DOHH2 (cell line): ENCODE results near the gene SPINT1.

Source experiments
- H3F3A ChIP-seq: fragments of 200-600 bp; sonication (generic), shearing (Covaris generic); 2 replicates; pipeline ENCODE4 v1.6.0; 2016; ENCODE audit warnings: antibody characterized with exemption, mild to moderate bottlenecking; ENCODE audit not compliant: control insufficient read depth, insufficient read depth
- H3K27ac ChIP-seq: fragments of 200-600 bp; sonication (generic); 2 replicates; pipeline ENCODE4 v1.5.1; 2014; ENCODE audit warnings: low read depth, mild to moderate bottlenecking, low read length, moderate library complexity
- H3K27me3 ChIP-seq: fragments of 200-600 bp; sonication (generic); 2 replicates; pipeline ENCODE4 v1.6.1; 2014; ENCODE audit warnings: mild to moderate bottlenecking, low read length, mixed read lengths; ENCODE audit not compliant: control insufficient read depth
- H3K36me3 ChIP-seq: fragments of 200-600 bp; sonication (generic); 2 replicates; pipeline ENCODE4 v1.6.1; 2014; ENCODE audit warnings: mild to moderate bottlenecking, low read length, moderate library complexity, mixed read lengths; ENCODE audit not compliant: control insufficient read depth
- H3K4me1 ChIP-seq: fragments of 200-600 bp; sonication (generic); 2 replicates; pipeline ENCODE4 v1.6.1; 2014; ENCODE audit warnings: mild to moderate bottlenecking, low read length, mixed read lengths; ENCODE audit not compliant: control insufficient read depth
- H3K4me2 ChIP-seq: fragments of 200-600 bp; sonication (generic); 2 replicates; pipeline ENCODE4 v1.6.0; 2014; ENCODE audit warnings: mild to moderate bottlenecking, low read length, moderate library complexity
- H3K4me3 ChIP-seq: fragments of 200-600 bp; sonication (generic); 2 replicates; pipeline ENCODE4 v1.5.1; 2014; ENCODE audit warnings: mild to moderate bottlenecking, low read length, mixed read lengths
- H3K79me2 ChIP-seq: fragments of 200-600 bp; sonication (generic); 2 replicates; pipeline ENCODE4 v1.6.1; 2014; ENCODE audit warnings: mild to moderate bottlenecking, low read length, mixed read lengths; ENCODE audit not compliant: control insufficient read depth
- H3K9me2 ChIP-seq: fragments of 200-600 bp; sonication (generic); replicated peaks from 2 replicates; pipeline ENCODE4 v1.6.1; 2014; ENCODE audit warnings: mild to moderate bottlenecking, low read length, mixed read lengths; ENCODE audit not compliant: control insufficient read depth
- H3K9me3 ChIP-seq: fragments of 200-600 bp; sonication (generic); 2 replicates; pipeline ENCODE4 v1.6.1; 2014; ENCODE audit warnings: antibody characterized with exemption, low read length, mixed read lengths; ENCODE audit not compliant: control insufficient read depth, insufficient read depth
- H4K20me1 ChIP-seq: fragments of 200-600 bp; sonication (generic); 2 replicates; pipeline ENCODE4 v1.6.0; 2014; ENCODE audit warnings: low read depth, mild to moderate bottlenecking, antibody characterized with exemption, low read length, moderate library complexity; ENCODE audit not compliant: control insufficient read depth, insufficient read depth
- CTCF ChIP-seq: fragments of 200-600 bp; sonication (generic); IDR thresholded peaks from one replicate; pipeline ENCODE4 v1.5.1; 2014; ENCODE audit warnings: antibody characterized with exemption, mild to moderate bottlenecking, low read depth, low read length; ENCODE audit not compliant: poor library complexity, severe bottlenecking
- EZH2phosphoT487 ChIP-seq: fragments of 200-600 bp; sonication (generic); IDR thresholded peaks from 2 replicates; pipeline ENCODE4 v1.6.1; 2017; ENCODE audit warnings: borderline replicate concordance, mild to moderate bottlenecking, antibody characterized with exemption, low read length, moderate library complexity, mixed read lengths

SPINT1 gene

GRCh38 chr15:40819048-40819447 lies 24.8 kb upstream of the SPINT1 start:
- H3K79me2 ChIP-seq = no peaks in the 10 kb centered on the region
- H3K36me3 ChIP-seq = peaks cover 5% of the 10 kb centered on the region; the same call in 1 of the 2 replicates
- no peaks in the 10 kb centered on the region for H3K9me3 ChIP-seq
- H4K20me1 ChIP-seq = no peaks in the 10 kb centered on the region
- H3K4me2 ChIP-seq = no peak overlapping the region
- H3K27ac ChIP-seq = no peak overlapping the region
- H3K9me2 ChIP-seq = no peaks in the 10 kb centered on the region
- no peaks in the 10 kb centered on the region for H3K27me3 ChIP-seq
- no peak for TF ChIP-seq CTCF
- TF ChIP-seq EZH2phosphoT487 = no peak
- no peak overlapping the region for H3K4me3 ChIP-seq
- H3F3A ChIP-seq = 0 out of 2 replicates have a peak, but pooled peaks cover 2% of the 10 kb centered on the region
- H3K4me1 ChIP-seq = no peaks in the 10 kb centered on the region

GRCh38 chr15:40821195-40821594 lies 22.7 kb upstream of the SPINT1 start:
- H3K9me3 ChIP-seq = no peaks in the 10 kb centered on the region
- H3K4me1 ChIP-seq = no peaks in the 10 kb centered on the region
- no peak for TF ChIP-seq EZH2phosphoT487
- TF ChIP-seq CTCF = no peak

GRCh38 chr15:40823572-40824343 lies 20.1 kb upstream of the SPINT1 start:
- Histone ChIP-seq H3K27me3 (peaks cover 15% of the 10 kb centered on the region), H3K9me3 (no peaks in the 10 kb centered on the region), H3K4me3 (no peak overlapping the region), H3K4me2 (no peak overlapping the region), H3K36me3 (no peaks in the 10 kb centered on the region), H3K4me1 (no peaks in the 10 kb centered on the region), H3K27ac (no peak overlapping the region), H3K9me2 (no peaks in the 10 kb centered on the region), H3F3A (no peaks in the 10 kb centered on the region), H3K79me2 (no peaks in the 10 kb centered on the region), H4K20me1 (no peaks in the 10 kb centered on the region)
- no peak for TF ChIP-seq CTCF
- no peak for TF ChIP-seq EZH2phosphoT487

More at GRCh38 chr15:40821195-40821594, 22.7 kb upstream of the SPINT1 start:
- no peaks in the 10 kb centered on the region for H4K20me1 ChIP-seq
- H3K27me3 ChIP-seq = peaks cover 10% of the 10 kb centered on the region
- H3K4me3 ChIP-seq = no peak overlapping the region
- H3K36me3 ChIP-seq = no peaks in the 10 kb centered on the region
- no peak overlapping the region for H3K4me2 ChIP-seq
- H3K27ac ChIP-seq = no peak overlapping the region
- no peaks in the 10 kb centered on the region for H3K9me2 ChIP-seq
- H3K79me2 ChIP-seq = no peaks in the 10 kb centered on the region
- H3F3A ChIP-seq = 0 out of 2 replicates have a peak, but pooled peaks cover 2% of the 10 kb centered on the region
